HL-60/S4 (cell line): ENCODE results near the gene TSPYL1.

ENCODE experiments used
- in situ Hi-C: fragments of 300-500 bp; cut with MboI; formaldehyde crosslinking; loops from 2 replicates; pipeline ENCODE4 v1.14.3; 2022; ENCODE audit warnings: low sequenced_read_pairs

TSPYL1 gene

DNA sequence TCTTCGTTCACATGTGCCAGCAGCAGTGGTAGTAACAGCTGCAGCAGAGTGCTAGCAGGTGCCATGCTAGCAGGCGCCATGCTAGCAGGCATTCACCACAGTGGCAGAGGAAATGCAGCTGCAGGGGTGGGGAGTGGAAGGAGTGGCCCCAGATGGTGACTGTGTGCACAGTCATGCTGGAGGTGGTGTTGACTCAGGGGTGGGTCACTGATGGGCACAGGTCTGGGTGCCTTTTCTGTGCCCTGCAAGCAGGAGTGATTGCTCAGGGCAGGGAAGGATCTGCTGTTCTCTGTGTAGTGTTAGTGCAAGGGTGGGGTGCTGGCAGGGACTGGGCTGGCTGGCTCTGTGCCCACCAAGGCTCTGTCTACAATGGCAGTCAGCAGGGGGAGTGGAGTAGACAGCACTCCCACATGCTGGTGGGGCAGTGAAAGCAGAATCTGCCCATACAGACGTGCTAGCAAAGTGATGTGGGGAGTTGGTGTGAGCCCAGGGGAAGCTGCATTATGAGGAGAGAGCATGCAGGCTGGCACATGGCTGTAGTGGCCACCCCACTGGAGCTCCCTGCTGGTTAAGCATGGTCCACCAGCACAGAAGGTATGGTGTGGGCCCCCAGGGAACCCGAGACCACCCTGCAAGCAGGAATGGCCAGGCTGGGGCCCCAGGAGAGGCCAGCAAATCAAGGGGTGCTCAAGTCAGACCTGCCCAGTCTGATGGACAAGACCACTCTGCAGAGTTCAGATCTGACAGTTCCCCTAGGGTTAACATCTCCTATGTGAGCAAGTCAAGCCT, 14.5 kb downstream of the TSPYL1 start:
- in situ Hi-C loops = no loop called here

DNA sequence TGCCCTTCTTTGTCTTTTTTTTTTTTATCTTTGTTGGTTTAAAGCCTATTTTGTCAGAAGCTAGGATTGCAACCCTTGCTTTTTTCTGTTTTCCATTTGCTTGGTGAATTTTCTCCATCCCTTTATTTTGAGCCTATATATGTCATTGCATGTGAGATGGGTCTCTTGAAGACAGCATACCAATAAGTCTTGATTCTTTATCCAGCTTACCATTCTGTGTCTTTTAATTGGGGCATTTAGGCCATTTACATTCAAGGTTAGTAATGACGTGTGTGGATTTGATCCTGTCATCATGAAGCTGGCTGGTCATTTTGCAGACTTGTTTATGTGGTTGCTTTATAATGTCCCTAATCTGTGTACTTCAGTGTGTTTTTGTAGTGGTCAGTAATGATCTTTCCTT, 16.4 kb downstream of the TSPYL1 start:
- in situ Hi-C loops = no loop called here

DNA sequence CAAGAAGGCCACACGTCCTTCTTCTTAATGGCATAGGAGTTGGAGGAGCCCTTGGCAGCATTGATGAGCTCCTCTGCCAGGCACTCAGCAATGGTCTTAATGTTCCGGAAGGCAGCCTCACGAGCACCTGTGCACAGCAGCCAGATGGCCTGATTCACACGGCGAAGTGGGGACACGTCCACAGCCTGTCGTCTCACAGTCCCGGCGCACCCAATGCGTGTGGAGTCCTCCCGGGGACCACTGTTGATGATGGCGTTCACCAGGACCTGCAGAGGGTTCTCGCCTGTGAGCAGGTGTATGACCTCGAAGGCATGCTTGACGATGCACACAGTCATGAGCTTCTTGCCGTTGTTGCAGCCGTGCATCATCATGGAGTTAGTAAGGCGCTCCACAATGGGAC, 21.2 kb downstream of the TSPYL1 start:
- in situ Hi-C loops = no loop called here

DNA sequence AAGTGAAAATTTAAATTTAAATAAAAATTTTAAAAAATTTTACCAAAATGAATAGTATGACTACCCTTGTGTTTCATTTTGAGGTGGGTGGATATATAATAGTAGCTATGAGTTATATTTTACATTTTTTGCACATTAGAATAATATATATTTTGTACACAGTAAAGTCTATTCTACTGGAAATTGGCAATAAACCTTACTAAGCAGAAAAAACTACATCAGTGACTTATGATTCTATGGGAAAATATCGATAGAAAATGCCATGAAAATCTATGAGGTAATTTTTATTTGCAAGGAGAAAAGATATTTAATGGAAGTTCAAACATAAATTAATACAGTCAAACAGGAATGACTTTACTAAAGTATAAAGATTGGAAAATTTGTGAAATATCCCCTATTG, 23.0 kb downstream of the TSPYL1 start:
- in situ Hi-C loops = no loop called here

DNA sequence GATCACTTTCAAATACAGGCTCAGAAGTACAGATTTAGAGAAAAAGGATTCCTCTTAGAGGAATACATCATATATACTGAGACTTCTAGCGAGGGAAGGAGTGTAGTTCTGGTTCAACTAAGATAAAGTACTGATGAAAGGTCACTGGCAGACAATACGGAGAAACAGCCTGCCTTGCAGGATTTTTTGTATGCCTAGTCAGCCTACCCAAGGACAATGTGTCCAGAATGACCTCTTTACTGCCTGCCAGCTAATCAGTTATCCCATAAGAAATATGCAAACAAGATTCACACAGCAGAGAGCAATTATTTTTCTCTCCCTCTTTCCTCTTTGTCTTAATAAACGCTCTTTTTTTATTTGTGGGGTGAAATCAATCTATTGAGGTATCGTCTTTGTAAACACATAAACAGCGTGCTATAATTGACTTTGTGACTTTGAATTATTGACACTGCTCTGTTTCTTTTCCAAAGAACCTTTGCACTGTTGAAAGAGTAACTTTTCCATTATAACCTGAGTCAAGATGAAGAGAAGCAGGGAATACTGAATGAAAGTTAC, 24.4 kb downstream of the TSPYL1 start:
- in situ Hi-C loops = no loop called here

DNA sequence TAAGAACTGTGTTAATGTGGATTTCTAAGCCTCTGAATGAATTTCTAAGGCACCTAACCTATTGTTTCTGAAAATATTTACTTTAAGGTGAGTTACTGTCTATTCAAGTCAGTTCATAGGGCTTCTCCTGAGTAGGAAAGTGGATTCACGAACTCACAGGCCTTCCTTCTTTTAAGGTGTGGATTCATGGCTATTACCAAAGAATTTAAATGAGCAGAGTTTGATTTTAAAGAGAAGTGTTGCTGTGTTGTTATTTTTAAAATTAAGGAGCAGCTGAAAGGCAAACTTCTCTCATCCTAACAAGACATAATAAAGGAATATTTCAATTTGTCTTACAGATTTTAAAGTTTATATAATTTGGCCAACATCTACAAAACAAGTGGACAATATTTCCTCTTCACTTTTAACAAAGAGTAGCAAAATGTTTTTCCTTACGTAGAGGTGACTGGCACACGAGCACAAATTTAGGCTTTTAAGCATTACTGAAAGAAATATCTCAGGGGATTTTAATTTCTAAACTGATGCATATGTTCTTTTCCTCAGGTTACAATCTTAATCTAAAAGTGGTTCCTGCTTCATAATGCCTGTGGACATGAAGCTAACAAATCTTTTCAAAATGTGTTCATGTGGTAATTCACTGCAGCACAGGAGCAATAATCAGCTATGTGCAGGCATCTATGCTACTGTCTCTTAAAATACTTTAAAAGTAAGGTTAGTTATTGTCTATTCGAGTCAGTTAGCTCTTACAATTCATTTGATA, 25.3 kb downstream of the TSPYL1 start:
- in situ Hi-C loops = no loop called here

DNA sequence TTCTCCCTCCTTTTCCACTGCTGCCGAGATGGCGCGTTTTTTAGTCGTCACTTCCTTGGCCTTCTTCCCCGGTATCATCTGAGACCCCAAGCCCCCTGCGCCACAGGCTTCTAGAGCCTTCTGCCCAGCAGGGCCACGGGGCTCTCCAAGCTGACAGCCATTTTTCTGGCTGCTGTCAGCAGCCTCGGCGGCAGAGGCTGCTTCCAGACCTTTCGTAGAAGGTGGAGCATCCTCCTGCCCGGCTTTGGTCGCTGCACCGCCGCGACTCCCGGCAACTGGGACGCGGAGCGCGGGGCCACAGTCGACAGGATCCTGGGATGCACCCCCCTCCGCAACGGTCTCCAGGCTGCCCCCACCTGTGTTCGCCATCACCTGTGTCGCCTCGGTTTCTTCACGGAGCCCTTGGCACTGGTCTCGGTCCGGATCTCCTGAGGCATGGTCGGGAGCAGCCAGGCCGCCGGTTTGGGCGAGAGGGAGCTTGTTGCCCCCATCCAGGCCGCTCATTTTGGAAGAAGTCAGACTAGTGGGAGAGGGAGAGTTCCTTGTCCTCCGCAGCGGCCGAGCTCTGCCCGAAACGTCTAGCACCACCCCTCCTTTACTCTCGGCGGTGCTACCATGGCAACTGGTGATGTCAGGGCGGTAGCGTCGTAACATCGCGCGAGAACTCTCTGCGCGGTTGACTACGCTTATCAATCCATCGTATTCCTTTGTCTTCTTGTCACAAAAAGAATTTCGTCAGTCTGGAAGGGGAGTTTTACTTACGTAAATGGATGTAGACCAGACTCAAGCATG, 26.0 kb downstream of the TSPYL1 start, which contains the start of gene TSPYL4:
Gene TSPYL4, minus strand, starts transcription at position 571 of the 792 bp plus-strand sequence. Its CDS starts 67 bp downstream, at position 504.
- in situ Hi-C loops = no loop called here

DNA sequence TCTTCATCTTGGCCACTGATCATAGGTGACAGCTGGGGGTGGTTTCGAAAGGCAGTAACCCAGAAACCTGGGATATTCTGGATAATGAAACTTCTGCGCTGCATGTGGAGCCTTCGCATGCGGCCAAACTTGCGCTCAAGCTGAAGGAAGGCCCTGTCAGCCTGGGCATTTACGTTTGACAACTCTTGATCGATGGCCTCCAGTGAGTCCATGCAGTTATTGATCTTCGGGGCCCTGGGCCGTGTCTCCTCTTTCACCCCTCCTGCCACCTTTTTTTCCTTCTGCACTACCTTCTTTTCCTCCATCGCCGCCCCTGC, 26.6 kb downstream of the TSPYL1 start:
- in situ Hi-C loops = no loop called here

DNA sequence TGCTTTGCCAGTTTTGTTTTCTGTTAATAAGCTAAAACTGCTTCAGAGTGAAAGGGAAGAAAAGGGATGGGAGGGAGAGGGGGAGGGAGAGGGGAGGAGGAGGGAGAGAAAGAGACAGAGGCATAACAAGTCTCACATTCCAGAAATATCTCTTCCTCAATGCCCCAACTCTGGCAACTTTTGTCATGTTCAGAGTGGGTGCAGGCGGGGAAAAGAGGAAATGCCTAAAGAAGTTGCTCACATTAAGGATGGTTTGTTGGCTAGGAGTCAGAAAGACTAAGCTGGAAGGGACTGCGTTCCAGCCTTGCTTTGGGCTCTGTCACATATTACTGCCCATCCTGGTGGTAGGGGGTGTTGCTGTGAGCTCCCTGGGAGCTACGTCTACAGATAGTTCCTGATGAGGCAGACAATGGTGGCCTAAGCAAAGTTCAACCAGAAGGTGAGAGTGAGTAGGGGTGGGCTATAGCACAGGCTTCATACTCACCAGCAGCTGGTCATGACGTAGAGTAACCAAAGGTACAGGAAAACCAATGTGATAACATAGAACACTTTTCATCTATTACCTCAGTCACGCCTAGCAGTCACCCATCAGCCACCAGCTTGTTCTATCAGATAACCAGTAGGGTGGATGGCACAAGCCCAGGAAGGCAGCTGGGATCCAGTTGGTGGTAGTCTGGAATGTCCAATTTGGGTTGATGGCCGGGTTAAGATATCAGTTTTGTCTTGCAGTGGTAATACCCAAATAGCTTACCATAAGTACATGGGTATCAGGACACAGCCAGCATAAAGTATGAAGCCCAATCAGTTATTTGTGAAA, 28.0 kb downstream of the TSPYL1 start:
- in situ Hi-C loops = no loop called here

DNA sequence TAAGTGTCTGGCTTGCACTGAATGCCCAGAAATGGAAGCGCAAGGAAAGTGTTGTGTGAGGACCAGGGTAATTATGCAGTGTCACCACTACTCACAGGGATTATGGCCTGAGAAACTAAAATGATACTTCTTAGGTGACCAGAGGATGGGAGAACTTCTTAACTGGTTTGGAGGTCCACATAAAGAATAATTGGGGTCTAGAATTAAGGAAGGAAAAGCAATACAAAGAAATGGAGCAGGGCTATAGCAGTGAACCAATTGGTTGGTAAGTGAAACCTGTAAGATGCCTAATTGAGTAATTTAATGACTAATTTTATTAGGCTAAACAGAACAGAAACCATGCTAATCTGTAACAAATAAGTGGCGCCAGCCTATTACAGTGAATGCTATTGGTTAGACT, 31.2 kb downstream of the TSPYL1 start:
- in situ Hi-C loops = no loop called here

DNA sequence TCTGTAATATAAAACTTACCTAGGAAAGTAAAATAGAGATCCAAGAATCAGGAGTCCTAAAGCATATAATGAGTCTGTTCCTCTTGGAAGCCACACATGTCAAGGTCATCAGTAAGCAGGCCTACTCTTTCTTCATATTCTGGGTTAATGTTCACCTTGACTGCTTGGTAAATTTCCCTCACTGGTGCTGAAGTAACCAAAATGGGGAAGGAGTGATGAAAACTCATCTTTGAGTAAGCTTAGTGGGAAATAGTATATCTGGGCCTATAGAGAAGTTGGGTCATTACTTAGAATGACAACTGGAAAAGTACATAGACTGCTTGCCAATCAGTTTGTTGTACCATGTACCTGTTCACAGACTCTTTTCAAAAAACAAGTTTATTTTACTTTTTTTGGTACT, 32.4 kb downstream of the TSPYL1 start:
- in situ Hi-C loops = no loop called here

DNA sequence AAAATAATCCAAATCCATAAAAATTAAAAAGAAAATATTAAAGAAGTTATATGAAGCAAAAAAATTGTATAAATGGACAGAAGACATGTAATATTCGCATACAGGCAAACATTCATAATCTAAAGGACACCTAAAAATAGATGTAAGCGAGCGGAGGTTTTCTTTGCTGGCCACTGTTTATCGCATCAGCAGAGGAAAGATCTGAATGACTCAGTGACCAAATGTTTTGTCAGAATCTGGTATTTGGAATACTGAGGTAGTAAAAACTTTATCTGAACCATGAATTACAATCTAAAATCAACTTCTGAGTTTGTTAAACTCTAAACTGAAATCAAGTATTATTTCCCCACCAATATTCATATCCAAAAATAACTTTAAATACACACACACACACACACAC, 33.6 kb downstream of the TSPYL1 start:
- in situ Hi-C loops = no loop called here

DNA sequence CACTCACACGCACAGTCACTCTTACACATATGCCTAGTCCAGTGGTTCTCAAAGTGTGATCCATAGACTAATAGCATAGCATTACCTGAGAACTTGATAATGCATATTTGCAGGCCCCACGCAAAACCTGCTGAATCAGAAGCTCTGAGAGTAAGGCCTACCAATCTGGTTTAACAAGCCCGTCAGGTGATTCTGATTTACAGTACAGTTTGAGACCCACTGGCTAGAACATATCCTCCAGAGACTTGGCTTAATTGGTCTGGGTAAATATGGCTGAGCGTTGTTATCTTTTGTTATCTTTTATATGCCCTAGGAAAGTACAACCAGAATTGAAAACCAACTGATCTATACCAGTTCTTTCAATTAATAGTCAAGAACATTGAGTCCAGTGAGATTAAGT, 35.4 kb downstream of the TSPYL1 start:
- in situ Hi-C loops = no loop called here

DNA sequence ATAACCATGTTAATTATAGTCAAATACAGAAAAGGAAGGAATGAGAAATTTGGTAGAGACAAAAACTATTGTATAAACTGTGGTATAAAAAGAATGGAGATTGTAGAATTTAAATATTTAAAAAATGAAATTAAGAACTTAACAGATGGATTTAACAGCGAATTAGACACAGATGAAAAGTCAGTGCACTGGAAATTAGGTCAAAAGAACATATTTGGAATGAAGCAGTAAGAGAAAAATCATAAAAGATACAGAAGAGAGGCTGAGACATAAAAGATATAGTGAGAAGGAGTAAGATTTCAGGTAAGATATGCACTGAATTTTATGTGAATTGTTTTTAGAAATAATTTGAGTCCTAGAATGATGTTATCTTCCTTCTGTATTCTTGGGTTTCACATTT, 39.9 kb downstream of the TSPYL1 start:
- in situ Hi-C loops = no loop called here

DNA sequence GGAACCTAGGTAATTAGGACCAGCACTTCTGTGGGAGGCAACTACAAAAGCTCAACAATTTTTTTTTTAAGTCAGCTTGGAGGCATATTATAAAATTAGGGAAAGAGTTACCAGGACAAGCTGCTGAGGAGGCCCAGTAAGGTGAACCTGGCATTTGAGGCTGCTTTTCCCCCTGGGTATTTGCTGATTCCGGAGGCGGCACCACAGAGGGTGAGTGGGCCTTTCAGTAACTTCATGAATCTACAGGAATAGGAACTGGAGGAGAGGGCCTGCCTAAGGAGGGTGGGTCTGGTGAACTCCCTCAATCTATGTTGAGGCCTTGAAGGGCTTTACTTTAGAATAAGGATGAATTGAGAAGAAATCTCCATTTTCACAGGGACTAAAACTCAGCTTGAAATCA, 40.5 kb downstream of the TSPYL1 start:
- in situ Hi-C loops = no loop called here

DNA sequence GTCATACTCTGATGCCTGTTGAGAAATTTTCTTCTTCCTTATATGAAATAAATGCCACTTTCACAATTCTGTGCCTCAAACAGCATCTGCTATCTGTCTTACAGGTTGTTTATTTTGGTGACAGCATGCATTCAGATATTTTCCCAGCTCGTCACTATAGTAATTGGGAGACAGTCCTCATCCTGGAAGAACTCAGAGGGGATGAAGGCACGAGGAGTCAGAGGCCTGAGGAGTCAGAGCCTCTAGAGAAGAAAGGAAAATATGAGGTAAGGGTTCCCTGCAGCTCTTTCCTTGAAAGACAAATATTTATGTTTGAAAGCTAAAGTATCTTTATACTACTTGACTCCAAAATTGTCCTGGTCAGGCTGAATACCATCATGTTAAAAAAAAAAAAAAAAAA, 41.6 kb downstream of the TSPYL1 start:
- in situ Hi-C loops = no loop called here

DNA sequence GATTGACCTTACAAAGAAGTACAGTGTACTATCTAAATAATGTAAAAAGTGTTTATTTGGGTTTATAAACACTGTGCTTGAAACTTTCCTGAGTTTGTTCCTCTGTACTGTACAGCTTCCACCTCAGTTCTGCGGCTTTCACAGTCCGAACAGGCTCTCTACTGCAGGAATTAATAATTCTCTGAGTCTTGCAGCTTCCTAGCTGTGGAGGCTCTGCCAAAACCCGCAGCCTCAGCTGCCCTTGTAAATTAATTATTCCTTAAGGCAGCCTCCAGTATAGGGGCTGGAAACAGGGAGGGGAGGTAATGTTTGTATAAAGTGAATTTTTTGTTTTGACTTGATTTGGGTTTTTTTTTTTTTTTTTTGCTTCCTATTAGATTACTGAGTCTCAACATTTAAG, 45.0 kb downstream of the TSPYL1 start:
- in situ Hi-C loops = no loop called here

DNA sequence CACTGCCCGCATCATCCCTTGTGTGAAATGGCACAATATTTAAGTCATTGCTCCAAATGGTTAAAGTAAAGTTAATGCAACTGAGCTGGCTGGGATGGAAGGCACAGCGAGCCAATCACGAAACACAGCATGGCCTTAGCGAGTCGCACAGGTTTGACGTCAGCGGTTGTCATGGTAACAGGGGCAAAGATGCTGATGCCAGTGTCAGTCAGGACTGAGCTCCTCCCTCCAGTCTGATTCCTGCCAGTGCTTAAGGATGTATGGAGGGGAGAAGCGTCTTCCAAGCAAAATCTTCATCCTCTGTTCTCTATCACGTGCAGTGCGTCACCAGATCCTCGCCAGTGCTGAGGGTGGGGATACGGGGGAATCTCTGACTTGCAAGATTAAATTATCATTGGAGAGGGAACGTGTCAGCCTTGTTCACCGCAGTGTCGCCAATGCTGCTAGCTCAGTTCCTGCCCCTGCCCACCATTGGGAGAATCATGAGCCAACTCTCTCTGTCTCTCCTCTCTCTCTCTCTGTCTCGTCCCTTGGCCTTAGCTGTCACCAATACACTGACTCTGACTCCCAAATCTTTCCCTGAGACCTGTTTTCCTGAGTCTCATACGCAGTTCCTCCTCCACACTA, 50.3 kb downstream of the TSPYL1 start:
- in situ Hi-C loops = no loop called here
